Measurements from ENCODE around the gene BOD1.

- TF ChIP-seq CTCF (IDR thresholded peaks at IDR 0.05) (no peak), EP300 (IDR thresholded peaks at IDR 0.05) (no peak), POLR2A (IDR thresholded peaks at IDR 0.05) (no peak)
Measured at GRCh38 chr5:173583346-173583745, 33.1 kb downstream of the BOD1 start.

Data from ovary (tissue), 3 donors.